Karpas-422 (cell line): ENCODE data around the gene SMIM36. TPM values are rescaled to one million over a fixed set of nuclear protein-coding genes. Genes with fewer than 3 reads are reported as not detected.
A peak's percentile ranks its signal among the peaks of the same experiment; 100 is the strongest.

Experiments
- DNase-seq: peaks from one replicate; pipeline ENCODE4 v3.0.0-alpha.2; 2015
- H2AFZ ChIP-seq: fragments of 200-600 bp; sonication (generic); 2 replicates; pipeline ENCODE4 v1.6.1; 2014; ENCODE audit warnings: antibody characterized with exemption, low read length, mixed read lengths
- H3K27ac ChIP-seq: fragments of 200-600 bp; sonication (generic); 2 replicates; pipeline ENCODE4 v1.5.1; 2014; ENCODE audit warnings: mild to moderate bottlenecking, low read length, moderate library complexity
- H3K27me3 ChIP-seq: fragments of 200-600 bp; sonication (generic); 2 replicates; pipeline ENCODE4 v1.6.1; 2014; ENCODE audit warnings: low read length, mixed read lengths
- H3K36me3 ChIP-seq: fragments of 200-600 bp; sonication (generic); 2 replicates; pipeline ENCODE4 v1.6.1; 2014; ENCODE audit warnings: low read length, mixed read lengths; ENCODE audit not compliant: insufficient read depth
- H3K4me1 ChIP-seq: fragments of 200-600 bp; sonication (generic); 2 replicates; pipeline ENCODE4 v1.6.1; 2014; ENCODE audit warnings: mild to moderate bottlenecking, low read length, mixed read lengths
- H3K4me2 ChIP-seq: fragments of 200-600 bp; sonication (generic); 2 replicates; pipeline ENCODE4 v1.6.1; 2014; ENCODE audit warnings: low read length, low read depth, mild to moderate bottlenecking; ENCODE audit not compliant: poor library complexity, severe bottlenecking
- H3K4me3 ChIP-seq: fragments of 200-600 bp; sonication (generic); 2 replicates; pipeline ENCODE4 v1.5.1; 2014; ENCODE audit warnings: mild to moderate bottlenecking, antibody characterized with exemption, low read length, mixed read lengths
- H3K79me2 ChIP-seq: fragments of 200-600 bp; sonication (generic); 2 replicates; pipeline ENCODE4 v1.6.1; 2014; ENCODE audit warnings: mild to moderate bottlenecking, low read length, mixed read lengths
- H3K9ac ChIP-seq: fragments of 200-600 bp; sonication (generic); 2 replicates; pipeline ENCODE4 v1.6.0; 2014; ENCODE audit warnings: low read length
- H3K9me2 ChIP-seq: fragments of 200-600 bp; sonication (generic), shearing (Covaris generic); replicated peaks from 2 replicates; pipeline ENCODE4 v1.6.0; 2014; ENCODE audit warnings: mild to moderate bottlenecking, low read length, moderate library complexity; ENCODE audit not compliant: insufficient read depth
- H3K9me3 ChIP-seq: fragments of 300-700, 200-600 bp; sonication (generic); 2 replicates; pipeline ENCODE4 v1.6.1; 2014; ENCODE audit warnings: low read length, mixed read lengths
- H4K20me1 ChIP-seq: fragments of 200-600 bp; sonication (generic); 2 replicates; pipeline ENCODE4 v1.6.1; 2014; ENCODE audit warnings: mild to moderate bottlenecking, antibody characterized with exemption, low read length, low read depth; ENCODE audit not compliant: insufficient read depth
- total RNA-seq: library from RNA; depleted of rRNA; stranded (reverse); fragments of >200 nt; shearing (Covaris generic); gene quantifications from 2 replicates; pipeline ENCODE4 v1.2.3, GENCODE V29; 2014; ENCODE audit warnings: low replicate concordance; rRNA removed

The SMIM36 gene
- not detected in 2 replicates for total RNA-seq

DNA sequence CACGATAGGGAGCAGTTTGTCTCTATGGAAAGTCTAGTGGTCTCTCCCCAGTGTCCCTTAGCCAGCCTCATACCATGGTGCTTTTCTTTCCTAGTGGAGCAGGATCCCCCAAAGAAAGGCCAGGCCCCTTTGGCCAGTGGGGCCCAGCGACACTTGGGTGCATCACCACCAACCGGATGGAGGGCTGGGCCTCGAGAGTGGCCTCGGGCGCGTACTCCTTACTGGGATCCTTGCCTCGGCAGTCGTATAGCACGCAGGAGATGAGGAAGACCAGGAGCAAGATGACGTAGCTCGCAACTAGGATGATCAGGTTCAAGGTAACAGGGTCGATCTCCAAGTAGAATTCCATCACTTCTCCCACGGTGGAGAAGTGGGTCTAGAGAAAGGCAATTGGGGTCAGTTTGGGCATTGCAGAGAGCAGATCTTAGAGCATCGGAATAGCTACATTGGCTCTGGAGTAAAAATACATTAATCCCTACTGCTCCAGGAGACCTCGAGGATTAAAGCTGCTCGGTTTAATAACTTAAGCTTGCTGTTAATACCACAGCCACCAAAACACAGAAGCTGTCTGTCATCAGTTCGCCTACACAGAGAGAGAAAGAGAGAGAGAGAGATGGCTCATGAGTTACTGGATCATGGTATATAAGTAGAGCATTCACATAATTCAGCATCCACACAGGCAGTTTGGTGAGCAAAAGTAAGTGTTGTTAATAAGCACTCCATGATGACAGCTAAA, at the start of gene SMIM36:
SMIM36 (minus strand) TSS at position 467 of the 736 bp plus-strand sequence.
- peaks cover 8% of the 10 kb centered on the region for H3K4me1 ChIP-seq
- H3K79me2 ChIP-seq: no peaks in the 10 kb centered on the region
- H3K36me3 ChIP-seq: no peaks in the 10 kb centered on the region
- H3K9me2 ChIP-seq: no peaks in the 10 kb centered on the region
- H3K4me3 ChIP-seq: no peak within 1 kb of the TSS
- no peak within 1 kb of the TSS for H2AFZ ChIP-seq
- no peaks in the 10 kb centered on the region for H4K20me1 ChIP-seq
- H3K27me3 ChIP-seq: no peaks in the 10 kb centered on the region
- no peak within 1 kb of the TSS for H3K9ac ChIP-seq
- H3K9me3 ChIP-seq: no peaks in the 10 kb centered on the region
- peak; percentile 28 for DNase-seq
- no peak within 1 kb of the TSS for H3K4me2 ChIP-seq
- H3K27ac ChIP-seq: no peak within 1 kb of the TSS

DNA sequence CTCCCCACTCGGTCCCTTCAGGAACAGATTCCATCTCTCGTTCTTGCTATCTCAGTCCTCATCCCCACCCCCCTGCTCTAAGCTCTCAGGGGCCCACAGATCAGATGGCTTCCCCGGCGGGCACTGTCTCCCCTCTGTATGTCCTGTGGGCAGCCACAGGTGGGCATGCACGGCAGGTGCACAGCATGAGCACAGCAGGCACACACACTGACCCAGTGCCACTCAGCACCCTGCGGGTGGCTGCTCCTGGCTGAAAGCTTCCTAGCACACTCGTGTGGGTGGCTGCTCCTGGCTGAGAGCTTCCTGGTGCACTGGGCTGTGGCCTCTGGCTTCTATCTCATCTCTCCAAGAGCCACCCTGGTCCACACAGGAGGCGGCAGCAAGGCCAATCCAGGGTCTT, 44.5 kb upstream of the SMIM36 start:
- Histone ChIP-seq H3K4me3 (no peak overlapping the region), H3K27me3 (no peaks in the 10 kb centered on the region), H3K79me2 (no peaks in the 10 kb centered on the region), H3K27ac (no peak overlapping the region), H3K9ac (no peak overlapping the region), H3K9me3 (no peaks in the 10 kb centered on the region), H3K36me3 (no peaks in the 10 kb centered on the region), H2AFZ (no peak overlapping the region), H3K4me2 (no peak overlapping the region), H4K20me1 (no peaks in the 10 kb centered on the region), H3K9me2 (no peaks in the 10 kb centered on the region), H3K4me1 (peaks cover 25% of the 10 kb centered on the region)
- peak; percentile 12 for DNase-seq

GRCh38 chr17:55549140-55549539, 37.9 kb upstream of the SMIM36 start:
- no peak overlapping the region for H3K9ac ChIP-seq
- peaks cover 69% of the 10 kb centered on the region for H3K4me1 ChIP-seq
- H3K4me2 ChIP-seq: no peak overlapping the region
- no peak overlapping the region for H3K27ac ChIP-seq
- peak; percentile 74 for DNase-seq
- H4K20me1 ChIP-seq: no peaks in the 10 kb centered on the region
- H3K9me3 ChIP-seq: no peaks in the 10 kb centered on the region
- no peaks in the 10 kb centered on the region for H3K27me3 ChIP-seq
- no peaks in the 10 kb centered on the region for H3K79me2 ChIP-seq
- no peaks in the 10 kb centered on the region for H3K36me3 ChIP-seq
- no peak overlapping the region for H2AFZ ChIP-seq
- no peaks in the 10 kb centered on the region for H3K9me2 ChIP-seq
- no peak overlapping the region for H3K4me3 ChIP-seq

GRCh38 chr17:55546991-55547664, 35.9 kb upstream of the SMIM36 start:
- DNase-seq: peak; percentile 33
- peaks cover 70% of the 10 kb centered on the region for H3K4me1 ChIP-seq
- no peaks in the 10 kb centered on the region for H3K27me3 ChIP-seq
- no peak overlapping the region for H3K9ac ChIP-seq
- 0 out of 2 replicates have a peak overlapping the region, but pooled peaks have one; percentile 14 for H2AFZ ChIP-seq
- no peak overlapping the region for H3K27ac ChIP-seq
- H3K36me3 ChIP-seq: no peaks in the 10 kb centered on the region
- H3K9me2 ChIP-seq: no peaks in the 10 kb centered on the region
- H3K4me2 ChIP-seq: no peak overlapping the region
- no peaks in the 10 kb centered on the region for H3K9me3 ChIP-seq
- no peak overlapping the region for H3K4me3 ChIP-seq
- no peaks in the 10 kb centered on the region for H4K20me1 ChIP-seq
- no peaks in the 10 kb centered on the region for H3K79me2 ChIP-seq

- H3K9me3 ChIP-seq: no peaks in the 10 kb centered on the region
- peak overlapping the region; percentile 17; the same call in 1 of the 2 replicates for H2AFZ ChIP-seq
- H3K4me3 ChIP-seq: no peak overlapping the region
- no peak overlapping the region for H3K9ac ChIP-seq
- no peak overlapping the region for H3K27ac ChIP-seq
- DNase-seq: peak; percentile 33
- H3K9me2 ChIP-seq: no peaks in the 10 kb centered on the region
- H3K36me3 ChIP-seq: no peaks in the 10 kb centered on the region
- H3K4me2 ChIP-seq: no peak overlapping the region
- no peaks in the 10 kb centered on the region for H3K79me2 ChIP-seq
- H3K4me1 ChIP-seq: peaks cover 63% of the 10 kb centered on the region
- H3K27me3 ChIP-seq: no peaks in the 10 kb centered on the region
- no peaks in the 10 kb centered on the region for H4K20me1 ChIP-seq
These were observed 35.2 kb upstream of the SMIM36 start for GRCh38 chr17:55546481-55546880.

DNA sequence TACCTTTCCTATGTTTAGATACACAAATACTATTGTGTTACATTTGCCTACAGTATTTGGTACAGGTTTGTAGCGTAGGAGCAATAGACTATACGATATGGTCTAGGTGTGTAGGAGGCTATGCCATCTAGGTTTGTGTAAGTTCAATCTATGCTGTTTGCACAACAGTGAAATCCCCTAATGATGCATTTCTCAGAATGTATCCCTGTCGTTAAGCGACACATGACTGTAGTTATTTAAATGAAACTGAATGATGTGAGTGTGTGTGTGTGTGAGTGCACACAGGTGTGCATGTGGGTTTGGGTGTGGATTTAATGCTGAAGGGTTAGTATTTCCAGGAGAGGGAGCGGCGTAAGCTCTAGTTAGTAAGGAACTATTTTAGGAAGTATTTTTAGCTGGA, 34.6 kb upstream of the SMIM36 start:
- DNase-seq: peak; percentile 11
- no peaks in the 10 kb centered on the region for H3K79me2 ChIP-seq
- no peak overlapping the region for H2AFZ ChIP-seq
- no peaks in the 10 kb centered on the region for H3K9me3 ChIP-seq
- H3K4me2 ChIP-seq: no peak overlapping the region
- H3K9ac ChIP-seq: no peak overlapping the region
- H3K27me3 ChIP-seq: no peaks in the 10 kb centered on the region
- no peaks in the 10 kb centered on the region for H4K20me1 ChIP-seq
- H3K9me2 ChIP-seq: no peaks in the 10 kb centered on the region
- H3K4me3 ChIP-seq: no peak overlapping the region
- no peaks in the 10 kb centered on the region for H3K36me3 ChIP-seq
- peaks cover 57% of the 10 kb centered on the region for H3K4me1 ChIP-seq
- H3K27ac ChIP-seq: no peak overlapping the region

DNA sequence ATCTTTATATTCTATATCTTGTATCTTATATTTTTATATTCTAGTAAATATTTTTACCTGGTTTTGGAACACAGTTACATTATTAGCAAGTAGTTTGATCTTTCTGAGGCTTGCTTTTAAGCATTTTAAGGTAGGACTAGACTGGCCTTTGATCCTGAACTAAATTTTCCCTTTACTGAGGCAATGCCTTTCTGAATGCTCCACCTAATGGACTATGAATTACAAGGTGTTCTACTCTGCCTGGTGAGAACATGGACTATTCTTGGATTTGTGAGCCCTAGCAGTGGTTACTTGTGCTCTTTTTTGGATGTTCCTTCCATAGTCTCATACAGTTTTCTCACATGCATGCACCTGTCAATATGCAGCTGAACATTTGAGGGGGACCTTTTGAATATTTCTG, 32.5 kb upstream of the SMIM36 start:
- Histone ChIP-seq H3K9me3 (no peaks in the 10 kb centered on the region), H3K4me2 (peak overlapping the region; percentile 50), H4K20me1 (no peaks in the 10 kb centered on the region), H3K79me2 (no peaks in the 10 kb centered on the region), H3K27ac (peak overlapping the region; percentile 74), H3K27me3 (no peaks in the 10 kb centered on the region), H3K4me1 (peaks cover 42% of the 10 kb centered on the region), H3K9me2 (no peaks in the 10 kb centered on the region), H3K36me3 (no peaks in the 10 kb centered on the region), H3K9ac (no peak overlapping the region), H3K4me3 (no peak overlapping the region; the same call in 1 of the 2 replicates), H2AFZ (peak overlapping the region; percentile 3; the same call in 1 of the 2 replicates)
- no peak for DNase-seq

DNA sequence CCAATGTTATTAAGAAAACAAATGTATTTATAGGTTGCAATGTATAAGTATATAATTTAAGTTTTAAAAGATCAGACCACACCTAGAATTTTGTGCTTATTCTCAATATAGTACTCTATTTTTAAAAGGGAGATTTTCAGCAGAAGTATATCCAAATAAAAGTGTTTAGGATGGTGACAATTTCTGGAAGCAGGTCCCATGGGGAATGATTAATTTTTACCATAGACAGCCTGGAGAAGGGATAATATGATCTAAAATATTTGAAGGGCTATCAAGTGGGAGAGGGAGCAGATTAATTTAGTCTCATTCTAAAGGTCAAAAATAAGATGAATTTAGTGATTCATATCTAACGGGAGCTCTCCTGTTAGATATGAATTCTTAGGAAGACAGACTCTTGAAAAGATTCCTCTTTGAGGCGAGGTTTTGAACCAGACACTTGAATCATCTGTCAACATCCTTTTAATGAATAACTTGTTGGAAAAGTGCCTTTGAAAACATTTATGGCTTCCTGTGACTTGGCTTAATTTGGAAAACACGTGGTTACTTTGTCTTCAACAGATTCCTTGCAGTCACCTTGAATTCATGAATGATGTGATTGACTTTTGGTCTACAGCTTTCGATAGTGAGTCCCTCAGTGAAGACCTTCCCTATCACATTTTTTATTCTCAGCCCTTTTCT, 29.3 kb upstream of the SMIM36 start:
- Histone ChIP-seq H3K36me3 (no peaks in the 10 kb centered on the region), H3K27me3 (no peaks in the 10 kb centered on the region), H3K79me2 (no peaks in the 10 kb centered on the region), H3K4me3 (no peak overlapping the region), H3K9me3 (no peaks in the 10 kb centered on the region), H3K9me2 (no peaks in the 10 kb centered on the region), H3K4me1 (peaks cover 19% of the 10 kb centered on the region), H3K4me2 (no peak overlapping the region), H4K20me1 (no peaks in the 10 kb centered on the region), H2AFZ (no peak overlapping the region), H3K27ac (no peak overlapping the region), H3K9ac (no peak overlapping the region)
- DNase-seq: no peak
